Measurements from ENCODE around the gene FIGNL2. TPM values are rescaled to one million over a fixed set of nuclear protein-coding genes. Genes with fewer than 3 reads are reported as not detected.

FIGNL2 gene
- total RNA-seq, 1 experiment from 2014 or later = not detected

- no peak overlapping the region for H3K4me3 Mint-ChIP-seq (ENCODE audit: low read depth, unreplicated experiment)
- peaks cover 13% of the 10 kb centered on the region for H3K27me3 Mint-ChIP-seq (ENCODE audit: unreplicated experiment)
- CTCF ChIA-PET = interaction anchor here (0.7 to 1.1 kb wide), 2 partner anchors 11 to 18 kb away, joined by 3 read pairs; no protein-coding TSS in a partner anchor
- DNase-seq = no peak
- TF ChIP-seq CTCF (IDR thresholded peaks at IDR 0.05; ENCODE audit: unreplicated experiment) = no peak
- intact Hi-C loops (cut with micrococcal nuclease; ENCODE audit: unreplicated experiment) = no loop called here
- no peak overlapping the region for H3K27ac Mint-ChIP-seq (ENCODE audit: unreplicated experiment)
- no peaks in the 10 kb centered on the region for H3K9me3 Mint-ChIP-seq (ENCODE audit: low read depth, unreplicated experiment)
- no peaks in the 10 kb centered on the region for H3K36me3 Mint-ChIP-seq (ENCODE audit: insufficient read depth, unreplicated experiment)
- peaks cover 10% of the 10 kb centered on the region for H3K4me1 Mint-ChIP-seq (ENCODE audit: low read depth, unreplicated experiment)
- no TSS peak for BruUV-seq (replicated peaks)
Measured at GRCh38 chr12:51889216-51890132, 41.0 kb upstream of the FIGNL2 start.

- peaks cover 13% of the 10 kb centered on the region for H3K27me3 Mint-ChIP-seq (ENCODE audit: unreplicated experiment)
- TF ChIP-seq CTCF (IDR thresholded peaks at IDR 0.05; ENCODE audit: unreplicated experiment) = no peak
- intact Hi-C loops (cut with micrococcal nuclease; ENCODE audit: unreplicated experiment) = no loop called here
- no TSS peak for BruUV-seq (replicated peaks)
- H3K36me3 Mint-ChIP-seq (ENCODE audit: insufficient read depth, unreplicated experiment) = no peaks in the 10 kb centered on the region
- DNase-seq = no peak
- H3K4me3 Mint-ChIP-seq (ENCODE audit: low read depth, unreplicated experiment) = no peak overlapping the region
- H3K27ac Mint-ChIP-seq (ENCODE audit: unreplicated experiment) = no peak overlapping the region
- peaks cover 16% of the 10 kb centered on the region for H3K4me1 Mint-ChIP-seq (ENCODE audit: low read depth, unreplicated experiment)
- CTCF ChIA-PET = no interaction called here
- H3K9me3 Mint-ChIP-seq (ENCODE audit: low read depth, unreplicated experiment) = peaks cover 2% of the 10 kb centered on the region
Measured at GRCh38 chr12:51888316-51889215, 40.0 kb upstream of the FIGNL2 start.

- no TSS peak for BruUV-seq (replicated peaks)
- H3K4me3 Mint-ChIP-seq (ENCODE audit: low read depth, unreplicated experiment) = no peak within 1 kb of the TSS
- peak; percentile 37 for DNase-seq
- intact Hi-C loops (cut with micrococcal nuclease; ENCODE audit: unreplicated experiment) = no loop called here
- H3K4me1 Mint-ChIP-seq (ENCODE audit: low read depth, unreplicated experiment) = peaks cover 16% of the 10 kb centered on the region
- CTCF ChIA-PET = no interaction called here
- H3K27me3 Mint-ChIP-seq (ENCODE audit: unreplicated experiment) = peaks cover 6% of the 10 kb centered on the region
- H3K27ac Mint-ChIP-seq (ENCODE audit: unreplicated experiment) = no peak within 1 kb of the TSS
- TF ChIP-seq CTCF (IDR thresholded peaks at IDR 0.05; ENCODE audit: unreplicated experiment) = no peak
- peaks cover 2% of the 10 kb centered on the region for H3K9me3 Mint-ChIP-seq (ENCODE audit: low read depth, unreplicated experiment)
- H3K36me3 Mint-ChIP-seq (ENCODE audit: insufficient read depth, unreplicated experiment) = no peaks in the 10 kb centered on the region
Measured at GRCh38 chr12:51887476-51888315, 39.2 kb upstream of the FIGNL2 start, which contains the start of gene ANKRD33. ANKRD33 (plus strand) TSS chr12:51888103; CDS start chr12:51888187, 84 bp downstream.
